Measurements from ENCODE around the gene DCUN1D2.
"Not testable (repeated sequence)": the region's sequence is repeated elsewhere in the genome, so short reads cannot be mapped to it uniquely, and the experiment has no call there.

The DCUN1D2 gene

DNA sequence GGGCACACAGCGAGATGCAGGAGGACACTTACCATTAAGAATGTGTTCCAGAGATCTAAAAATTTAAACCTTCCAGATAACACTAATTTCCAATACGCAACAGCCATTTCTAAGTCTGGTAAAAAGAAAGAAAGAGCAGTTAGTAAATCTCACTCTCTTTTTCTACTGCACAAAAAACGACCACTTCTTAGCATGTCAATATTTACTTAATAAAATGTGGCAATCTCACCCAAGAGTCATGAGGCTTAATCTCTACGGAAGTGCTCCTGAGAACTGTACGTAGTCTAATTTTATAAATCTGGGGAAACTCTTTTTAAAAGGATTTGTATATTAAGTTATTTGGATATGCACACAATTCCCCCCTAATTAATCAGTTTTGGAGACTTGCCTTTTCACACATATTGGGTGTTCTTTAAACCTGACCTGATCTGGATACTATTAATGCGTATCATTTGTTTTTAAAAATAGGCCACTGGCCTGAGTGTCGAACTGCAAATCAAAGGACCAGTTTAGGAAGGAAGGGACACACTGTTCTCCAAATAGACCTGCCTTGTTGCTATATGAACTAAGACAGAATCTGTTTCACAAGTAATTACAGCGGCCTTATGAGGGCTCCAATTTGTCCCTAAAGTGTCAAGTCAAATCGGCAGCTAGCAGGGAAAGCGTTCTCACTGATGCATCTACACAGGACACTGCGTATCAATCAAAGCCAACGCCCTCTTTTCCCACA, 29.3 kb downstream of the DCUN1D2 start:
- DNase-seq, result no peak

DNA sequence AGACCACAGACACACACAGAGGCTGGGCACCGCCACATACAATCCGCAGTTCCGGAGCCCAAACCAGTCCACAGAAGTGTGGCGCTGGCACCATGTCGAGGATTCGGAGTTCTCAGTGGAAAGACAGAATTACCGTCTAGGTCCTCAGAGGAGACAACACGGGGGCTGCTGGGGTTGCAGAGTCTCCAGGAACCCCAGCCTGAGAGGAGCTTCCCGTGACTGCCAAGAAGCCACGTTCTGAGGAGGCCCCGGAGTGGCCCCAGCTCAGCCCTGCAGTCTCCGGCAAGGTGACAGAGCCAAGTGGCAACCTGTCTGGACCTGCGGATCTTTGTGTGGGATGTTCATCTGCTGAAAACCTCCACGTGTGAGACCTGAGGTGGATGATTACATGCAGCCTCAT, 29.9 kb downstream of the DCUN1D2 start:
- no peak for DNase-seq

DNA sequence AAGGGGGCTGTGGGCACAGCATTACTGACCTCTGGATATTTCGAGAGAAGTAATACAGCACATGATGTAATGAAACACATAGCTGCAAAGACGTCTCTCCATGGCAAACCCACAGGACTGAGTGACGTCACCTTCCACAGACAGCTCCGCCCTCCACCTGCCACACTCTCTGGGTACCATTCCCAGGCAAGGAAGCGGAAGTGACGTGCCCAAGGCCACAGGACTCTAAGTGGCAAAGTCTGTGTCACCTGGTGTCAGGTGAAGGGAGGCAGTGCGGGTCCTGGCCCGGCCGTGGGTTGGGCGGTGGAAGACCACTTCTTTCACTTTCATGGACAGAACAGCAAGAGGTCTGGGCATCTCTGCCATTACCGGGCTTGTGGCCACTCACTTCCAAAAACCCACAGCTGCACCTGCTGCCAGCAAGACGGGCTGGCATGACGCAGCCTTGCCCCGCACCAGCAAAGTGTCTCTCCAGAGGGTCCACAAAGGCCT, 30.4 kb downstream of the DCUN1D2 start:
- DNase-seq, result no peak

DNA sequence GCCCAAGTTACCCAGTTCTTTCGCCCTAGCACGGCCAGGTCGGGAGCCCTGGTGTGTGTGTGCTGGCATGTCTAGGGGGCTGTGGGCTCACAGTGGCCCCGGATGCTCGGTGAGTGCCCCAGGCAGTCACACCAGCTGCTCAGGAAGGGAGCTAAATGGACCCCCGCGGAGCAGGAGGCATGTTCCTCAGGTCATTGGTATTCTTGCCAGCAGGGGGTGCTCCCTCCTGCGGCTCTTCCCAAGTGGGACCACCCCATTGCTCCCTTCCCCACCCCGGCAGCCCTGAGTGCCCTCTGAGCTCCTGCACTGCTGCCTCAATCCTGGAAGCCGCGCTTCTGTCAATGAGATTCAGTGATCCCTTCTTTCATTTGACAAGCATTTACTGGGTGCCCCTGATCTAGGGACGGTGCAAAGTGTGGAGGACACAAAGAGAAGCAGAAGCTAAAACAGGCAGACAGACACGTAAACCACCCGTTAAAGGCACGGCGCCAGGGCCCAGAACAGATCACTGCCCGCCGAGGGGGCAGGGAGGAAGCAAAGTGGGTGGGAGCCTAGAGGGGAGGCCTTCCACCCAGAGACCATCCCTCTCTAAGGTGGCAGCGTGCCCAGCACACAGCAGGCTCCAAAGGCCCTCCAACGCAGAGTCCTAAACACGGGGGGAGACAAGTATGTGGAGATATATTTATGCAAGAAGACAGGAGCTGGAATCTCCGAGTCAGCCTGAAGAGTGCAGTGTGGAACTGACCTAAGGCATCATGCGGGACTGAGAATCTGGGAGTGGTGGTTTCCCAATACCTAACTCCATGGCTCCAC, 32.1 kb downstream of the DCUN1D2 start:
- DNase-seq, result no peak

DNA sequence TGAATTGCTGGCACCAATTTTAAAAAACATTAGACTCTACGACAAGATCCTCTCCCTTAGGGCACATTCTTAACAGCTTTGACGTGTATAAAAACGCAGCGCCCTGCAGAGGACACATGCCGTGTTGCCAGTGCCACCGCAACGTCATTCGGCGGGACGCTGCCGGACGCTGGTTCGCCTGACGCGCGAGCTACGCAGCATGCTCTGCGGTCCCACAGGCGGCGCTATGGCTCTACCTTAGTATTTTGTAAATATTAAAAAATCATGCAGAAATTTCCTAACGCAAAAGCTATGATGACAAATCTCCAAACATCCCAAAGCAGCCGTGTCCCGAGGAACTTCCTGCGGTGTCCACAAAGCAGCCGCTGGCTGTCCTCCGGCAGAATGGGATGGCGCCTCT, 33.0 kb downstream of the DCUN1D2 start:
- no peak for DNase-seq

DNA sequence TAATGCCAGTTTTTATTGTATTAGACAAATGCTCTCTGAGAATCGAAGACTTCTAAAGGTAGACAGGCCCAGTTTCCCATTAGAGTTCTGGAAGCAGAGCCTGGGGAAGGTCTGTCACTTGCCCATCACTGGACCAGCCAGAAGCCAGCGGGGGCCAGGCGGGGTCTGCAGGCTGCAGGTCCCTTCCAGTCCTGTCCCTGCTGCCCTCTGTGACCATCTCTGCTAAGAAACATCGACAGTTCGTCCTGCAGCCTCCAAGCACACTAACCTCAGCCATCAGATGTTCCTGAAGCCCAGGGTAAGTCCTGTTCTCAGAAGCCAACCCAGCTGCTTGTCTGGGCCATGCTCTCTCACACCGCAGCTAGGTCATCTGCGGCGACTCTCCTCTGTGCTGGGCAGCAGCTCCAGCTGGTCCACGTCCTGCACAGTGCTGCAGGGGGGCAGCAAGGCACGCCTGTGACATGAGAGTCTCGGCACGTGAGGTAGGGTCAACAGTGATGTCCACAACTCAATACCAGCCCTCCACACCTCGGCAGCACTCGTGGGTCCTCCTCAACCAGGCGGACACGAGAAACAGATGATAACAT, 34.3 kb downstream of the DCUN1D2 start:
- no peak for DNase-seq

DNA sequence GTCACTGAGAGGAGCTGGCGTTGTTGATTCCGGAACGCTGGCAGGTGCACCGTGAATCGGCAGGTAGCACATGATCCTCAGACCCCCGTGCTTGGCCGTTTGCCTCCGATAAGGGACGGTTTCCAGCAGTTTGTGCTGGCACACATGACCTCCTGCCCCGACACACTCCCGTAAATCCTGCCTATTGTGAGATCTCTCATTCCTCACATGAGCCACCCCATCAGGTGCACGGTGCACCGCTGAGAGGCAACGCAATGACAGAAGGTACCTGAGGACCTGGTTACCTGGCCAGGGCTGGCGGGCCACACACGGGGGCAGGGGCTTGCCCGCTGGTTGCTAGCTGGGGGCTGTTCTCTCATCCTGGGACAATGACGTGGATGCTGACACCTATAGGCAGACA, 35.1 kb downstream of the DCUN1D2 start:
- no peak for DNase-seq

DNA sequence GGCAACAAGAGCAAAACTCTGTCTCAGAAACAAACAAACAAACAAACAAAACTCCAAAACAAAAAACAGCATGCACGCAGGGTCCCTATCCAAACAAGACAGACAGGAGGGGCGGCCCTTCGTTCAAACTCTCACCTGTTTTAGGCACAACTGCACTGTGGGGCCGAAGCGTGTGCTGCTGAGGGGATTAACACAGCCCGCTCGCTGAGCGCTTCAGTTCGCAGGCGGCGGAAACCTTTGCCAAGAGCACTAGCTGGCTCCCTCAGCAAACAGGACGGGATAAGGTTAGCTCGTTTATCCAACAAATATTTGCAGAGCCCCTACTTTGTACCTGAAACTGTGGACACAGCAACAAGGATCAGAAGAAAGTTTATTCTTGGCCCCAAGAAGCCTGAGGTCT, 35.6 kb downstream of the DCUN1D2 start:
- no peak for DNase-seq

DNA sequence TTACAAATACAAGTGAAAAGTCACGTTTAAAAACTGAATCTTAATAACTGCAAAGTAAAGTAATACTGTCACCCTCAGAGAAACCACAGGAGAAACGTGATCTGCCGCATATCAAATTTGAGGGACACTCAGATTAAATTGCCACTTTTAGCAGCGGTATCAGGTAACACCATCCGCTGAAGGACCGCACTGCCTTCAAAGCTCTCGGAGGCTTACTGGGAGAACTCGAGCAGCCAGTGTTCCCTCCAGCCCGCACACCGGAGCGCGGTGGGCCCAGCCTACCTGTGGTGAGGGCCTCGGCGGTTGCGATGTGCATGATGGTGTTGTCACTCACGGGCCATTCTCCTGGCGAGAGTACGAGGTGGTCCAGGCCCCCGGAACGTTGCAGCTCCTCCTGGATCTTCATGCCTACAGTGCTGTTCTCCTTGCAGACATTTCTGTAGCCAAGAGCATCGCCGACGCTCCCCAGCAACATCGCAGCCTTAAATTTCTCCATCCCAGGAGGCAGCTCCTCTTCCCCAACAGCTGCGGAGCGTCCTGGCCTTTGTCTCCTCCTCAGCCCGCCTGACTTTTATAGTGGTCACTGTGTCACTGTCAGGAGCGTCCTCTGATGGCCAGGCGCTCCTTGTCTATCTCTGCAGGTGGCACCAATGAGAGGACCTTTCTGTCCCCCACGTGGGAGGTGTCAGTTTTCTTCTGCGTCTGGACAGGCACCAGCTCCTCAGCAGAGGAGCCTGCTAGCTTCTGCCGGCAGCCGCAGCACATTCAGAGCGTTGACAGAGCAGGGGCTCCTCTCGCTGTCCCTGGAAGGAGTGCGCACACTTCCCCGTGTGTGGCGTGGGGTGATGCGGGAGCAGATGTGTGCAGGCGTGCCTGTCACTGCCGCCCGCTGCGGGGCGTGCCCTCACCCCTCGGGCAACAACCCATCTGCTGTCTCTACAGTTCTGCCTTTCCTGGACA, 37.3 kb downstream of the DCUN1D2 start, which contains the start of gene ADPRHL1:
TSS of gene ADPRHL1 (minus strand) at position 547 of the 960 bp plus-strand sequence. CDS start at position 496, 51 bp downstream.
- DNase-seq, result no peak

DNA sequence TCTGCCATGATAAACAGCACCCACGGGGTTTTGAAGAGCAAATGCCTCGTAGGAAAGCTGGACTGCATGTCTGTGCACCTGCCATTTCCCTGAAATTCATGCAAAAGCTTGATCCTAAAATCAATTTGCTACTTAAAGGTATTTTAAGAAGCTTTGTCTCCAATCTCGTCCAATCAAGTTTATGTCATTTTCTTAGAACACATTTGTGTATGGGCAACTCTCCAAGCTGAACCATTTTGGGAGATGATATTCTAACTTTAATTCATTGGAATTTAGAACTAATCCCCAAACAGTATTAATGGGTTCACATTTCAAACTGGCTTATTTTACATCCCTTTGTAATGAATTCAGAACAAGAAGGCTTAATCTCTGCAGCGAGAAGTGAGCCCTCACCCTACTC, 38.0 kb downstream of the DCUN1D2 start:
- DNase-seq, result no peak

DNA sequence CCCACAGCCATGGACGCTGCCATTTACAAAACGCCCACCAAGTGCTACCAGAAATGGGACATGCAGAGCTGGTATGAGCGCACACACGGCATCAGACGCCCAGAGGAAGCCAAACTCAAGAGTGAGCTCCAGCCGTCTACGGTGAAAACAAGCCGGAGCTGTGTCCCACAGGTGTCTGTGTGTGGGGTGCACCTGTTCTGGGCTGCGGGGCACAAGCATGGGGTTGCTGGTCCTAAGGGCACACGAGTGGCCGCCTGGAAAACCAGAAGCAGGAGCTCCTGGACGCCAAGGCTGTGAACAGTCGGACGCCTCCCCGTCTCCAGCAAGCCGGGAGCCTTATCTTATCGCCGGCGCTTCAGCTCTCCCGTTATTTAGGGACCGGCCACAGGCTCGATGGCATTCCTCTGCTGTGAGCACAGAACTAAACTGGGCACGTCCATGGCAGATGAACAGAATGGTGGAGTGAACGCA, 38.5 kb downstream of the DCUN1D2 start:
- no peak for DNase-seq

DNA sequence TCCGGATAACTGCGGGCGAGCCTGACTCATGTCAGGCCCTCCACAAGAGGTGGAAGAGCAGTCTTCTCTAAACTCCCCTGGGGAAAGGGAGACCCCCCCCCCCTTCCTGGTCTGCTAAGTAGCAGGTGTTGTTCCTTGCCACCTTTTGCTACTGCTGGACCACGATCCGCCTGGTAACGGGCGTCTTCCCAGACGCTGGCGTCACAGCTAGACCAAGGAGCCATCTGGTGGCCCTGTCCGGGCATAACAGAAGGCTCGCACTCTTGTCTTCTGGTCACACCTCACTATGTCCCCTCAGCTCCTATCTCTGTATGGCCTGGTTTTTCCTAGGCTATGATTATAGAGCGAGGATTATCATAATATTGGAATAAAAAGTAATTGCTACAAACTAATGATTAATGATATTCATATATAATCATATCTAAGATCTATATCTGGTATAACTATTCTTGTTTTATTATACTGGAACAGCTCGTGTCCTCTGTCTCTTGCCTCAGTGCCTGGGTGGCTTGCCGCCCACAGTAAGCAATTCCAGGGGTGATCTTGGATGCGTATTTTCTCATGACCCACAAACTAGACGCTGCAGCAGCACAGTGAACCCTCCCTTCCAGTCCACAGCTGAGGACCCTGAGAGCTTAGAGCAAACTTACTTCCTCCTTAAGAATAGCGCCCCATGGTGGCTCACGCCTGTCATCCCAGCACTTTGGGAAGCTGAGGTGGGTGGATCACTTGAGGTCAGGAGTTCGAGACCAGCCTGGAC, 39.5 kb downstream of the DCUN1D2 start:
- DNase-seq, result not testable (repeated sequence)

DNA sequence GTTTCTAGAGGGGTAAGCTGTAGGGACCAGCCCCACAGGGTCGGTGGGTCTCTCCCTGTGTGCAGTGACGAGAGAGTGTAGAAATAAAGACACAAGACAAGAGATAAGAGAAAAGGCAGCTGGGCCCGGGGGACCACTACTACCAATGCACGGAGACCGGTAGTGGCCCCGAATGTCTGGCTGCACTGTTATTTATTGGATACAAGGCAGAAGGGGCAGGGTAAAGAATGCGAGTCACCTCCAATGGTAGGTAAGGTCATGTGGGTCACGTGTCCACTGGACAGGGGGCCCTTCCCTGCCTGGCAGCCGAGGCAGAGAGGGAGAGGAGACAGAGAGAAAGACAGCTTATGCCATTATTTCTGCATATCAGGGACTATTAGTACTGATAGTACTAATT, 40.2 kb downstream of the DCUN1D2 start:
- DNase-seq, result not testable (repeated sequence)

DNA sequence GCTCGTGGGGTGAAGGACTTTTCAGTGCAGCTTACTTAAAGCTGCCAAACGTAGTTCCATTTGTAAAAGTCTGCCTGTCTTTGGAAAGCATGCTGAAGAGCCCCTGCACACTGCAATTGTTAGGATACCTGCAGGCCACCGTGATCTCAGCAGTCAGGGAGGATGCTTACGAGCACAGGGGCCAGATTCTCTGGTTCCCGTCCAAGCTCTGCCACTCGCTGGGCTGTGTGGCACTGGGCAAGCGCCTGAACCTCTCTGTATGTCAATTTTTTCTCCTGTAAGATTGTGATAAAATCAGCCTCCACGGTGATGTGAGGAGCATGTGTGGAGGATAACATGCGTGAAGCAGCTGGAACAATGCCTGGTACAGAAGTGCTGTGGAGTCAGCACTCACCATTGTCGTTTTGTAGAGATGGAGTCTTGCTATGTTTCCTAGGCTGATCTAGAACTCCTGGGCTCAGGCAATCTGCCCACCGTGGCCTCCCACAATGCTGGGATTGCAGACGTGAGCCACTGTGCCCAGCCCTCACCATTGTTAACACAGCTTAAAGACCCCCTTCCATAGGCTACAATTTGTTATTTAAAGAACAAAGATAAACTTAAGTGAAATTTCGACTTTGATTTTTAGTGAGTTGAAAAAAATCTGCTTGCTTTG, 40.7 kb downstream of the DCUN1D2 start:
- no peak for DNase-seq

DNA sequence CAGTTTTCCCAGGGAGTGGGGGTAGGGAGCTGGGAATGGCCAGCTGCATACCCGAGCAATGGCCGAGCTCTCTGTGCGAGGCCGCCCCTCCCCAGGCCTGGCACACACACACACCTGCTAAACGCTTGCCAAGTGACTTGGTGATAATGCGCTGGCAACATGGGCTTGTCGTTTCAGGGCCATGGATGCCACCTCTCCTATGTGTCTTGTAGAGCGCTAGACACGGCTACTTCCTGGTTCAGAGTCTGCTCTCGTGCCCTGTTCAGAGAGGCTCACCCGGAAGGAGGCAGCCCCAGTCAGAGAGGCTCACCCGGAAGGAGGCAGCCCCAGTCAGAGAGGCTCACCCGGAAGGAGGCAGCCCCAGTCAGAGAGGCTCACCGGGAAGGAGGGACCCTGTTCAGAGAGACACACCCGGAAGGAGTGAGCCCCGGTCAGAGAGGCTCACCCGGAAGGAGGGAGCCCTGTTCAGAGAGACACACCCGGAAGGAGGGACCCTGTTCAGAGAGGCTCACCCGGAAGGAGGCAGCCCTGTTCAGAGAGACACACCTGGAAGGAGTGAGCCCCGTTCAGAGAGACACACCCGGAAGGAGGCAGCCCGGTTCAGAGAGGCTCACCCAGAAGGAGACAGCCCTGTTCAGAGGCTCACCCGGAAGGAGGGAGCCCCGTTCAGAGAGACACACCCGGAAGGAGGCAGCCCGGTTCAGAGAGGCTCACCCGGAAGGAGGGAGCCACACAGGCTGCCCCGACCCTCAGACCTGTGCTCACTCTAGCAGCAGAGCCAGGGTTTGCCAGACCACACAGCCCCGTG, 41.4 kb downstream of the DCUN1D2 start:
- DNase-seq, result peak; percentile 30

DNA sequence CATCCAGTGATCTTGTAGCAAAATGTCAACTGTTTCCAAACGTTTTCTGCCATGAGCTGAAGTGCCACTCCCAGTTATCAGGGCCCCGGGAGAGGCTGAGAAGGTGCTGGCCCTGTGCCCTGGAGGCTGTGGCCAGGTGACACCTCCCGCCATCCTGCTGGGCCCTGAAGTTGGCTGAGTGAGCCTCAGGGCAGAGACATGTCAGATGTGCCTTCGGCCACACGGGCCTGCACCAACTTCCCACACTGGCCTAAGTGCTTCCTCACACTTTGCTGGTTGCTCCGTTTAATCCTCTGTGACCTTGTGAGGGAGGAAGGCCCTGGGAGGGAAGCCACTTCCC, 42.0 kb downstream of the DCUN1D2 start:
- no peak for DNase-seq

DNA sequence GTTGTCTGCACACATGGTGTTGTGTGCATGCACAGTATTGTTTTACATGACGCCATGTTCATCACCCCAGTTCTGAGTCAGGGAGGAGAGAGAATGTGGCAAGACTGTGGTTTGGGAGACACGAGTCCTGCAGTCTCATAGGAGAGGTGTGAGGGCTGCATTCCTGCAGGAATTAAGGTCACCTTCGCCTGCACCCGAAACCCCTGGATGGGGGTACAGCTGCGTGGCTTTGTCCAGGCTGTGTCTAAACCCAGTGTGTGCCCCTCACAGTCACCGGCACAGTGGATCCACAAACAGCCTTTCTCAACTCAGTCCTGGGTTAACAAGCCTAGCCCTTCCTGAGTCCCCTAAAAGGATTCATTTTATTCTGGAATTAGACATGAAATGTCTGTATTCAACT, 42.9 kb downstream of the DCUN1D2 start:
- DNase-seq, result no peak

DNA sequence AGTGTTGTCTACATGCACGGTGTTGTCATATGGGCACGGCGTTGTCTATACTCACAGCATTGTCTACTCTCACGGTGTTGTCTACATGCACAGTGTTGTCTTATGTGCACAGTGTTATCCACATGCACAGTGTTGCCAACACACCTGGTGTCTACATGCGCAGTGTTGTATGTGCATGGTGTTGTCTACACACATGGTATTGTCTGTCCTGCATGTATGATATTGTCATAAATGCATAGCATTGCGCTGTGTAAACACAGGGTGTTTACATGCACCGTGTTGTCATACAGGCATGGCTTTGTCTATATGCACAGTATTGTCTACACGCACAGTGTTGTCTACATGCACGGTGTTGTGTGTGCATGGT, 44.0 kb downstream of the DCUN1D2 start:
- no peak for DNase-seq

DNA sequence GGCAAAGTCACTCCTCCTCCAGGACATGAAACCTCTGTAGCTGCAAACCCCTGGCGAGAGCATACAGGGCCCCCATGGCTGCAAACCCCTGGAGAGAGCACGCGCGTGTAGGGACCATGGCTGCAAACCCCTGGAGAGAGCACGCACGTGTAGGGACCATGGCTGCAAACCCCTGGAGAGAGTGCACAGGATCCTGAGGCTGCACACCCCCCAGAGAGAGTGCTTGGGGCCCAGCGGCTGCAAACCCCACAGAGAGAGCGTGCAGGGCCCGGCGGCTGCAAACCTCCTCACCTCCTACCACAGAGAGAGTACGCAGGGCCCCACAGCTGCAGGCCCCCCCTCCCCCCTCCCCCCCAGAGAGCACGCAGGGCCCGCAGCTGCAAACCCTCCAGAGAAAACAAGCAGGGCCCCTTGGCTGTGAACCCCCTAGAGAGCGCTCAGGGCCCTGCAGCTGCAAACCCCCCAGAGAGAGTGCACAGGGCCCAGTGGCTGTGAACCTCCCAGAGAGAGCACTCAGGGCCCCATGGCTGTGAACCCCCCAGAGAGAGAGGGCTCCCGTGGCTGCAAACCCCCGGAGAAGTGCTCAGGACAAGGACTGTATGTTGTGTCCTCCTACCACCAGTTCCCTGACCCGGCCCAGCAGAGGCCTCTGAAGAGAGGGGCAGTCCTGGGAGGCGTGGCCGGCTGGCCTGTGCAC, 44.6 kb downstream of the DCUN1D2 start:
- no peak for DNase-seq

DNA sequence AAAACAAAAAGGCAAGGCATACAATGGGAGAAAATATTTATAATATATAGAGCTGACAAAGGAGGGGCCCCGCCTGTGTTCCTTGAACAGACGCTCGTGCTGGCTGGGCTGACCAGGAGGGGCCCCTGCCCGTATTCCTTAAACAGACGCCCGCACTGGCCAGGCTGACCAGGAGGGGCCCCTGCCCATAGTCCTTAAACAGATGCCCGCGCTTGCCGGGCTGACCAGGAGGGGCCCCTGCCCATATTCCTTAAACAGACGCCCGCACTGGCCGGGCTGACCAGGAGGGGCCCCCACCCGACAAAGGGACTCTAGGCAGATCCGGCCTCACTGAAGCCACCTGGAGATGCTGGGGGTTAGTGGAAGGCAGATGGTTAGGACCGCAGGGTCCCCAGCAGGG, 46.5 kb downstream of the DCUN1D2 start:
- DNase-seq, result no peak

All from activated CD4-positive, alpha-beta T cell treated with anti-CD3 and anti-CD28 coated beads, Interleukin-2, amount 50 U/mL, for 16 hours (primary cell).